Pancreas (tissue), 10 donors: ENCODE results near the gene PEAK3. TPM values are rescaled to one million over a fixed set of nuclear protein-coding genes. Genes with fewer than 3 reads are reported as not detected.

ENCODE experiments used
- ATAC-seq, 4 donors: fragments of 200-7000 bp; cut with Tn5 transposase; one replicate each; pipeline versions ENCODE4 v1.8.0 to v1.9.1; 2020; ENCODE audit warnings: mild to moderate bottlenecking in 4 of 4, moderate library complexity in 4 of 4
- DNase-seq, 6 donors: peaks; one replicate each; pipeline ENCODE4 v3.0.0-alpha.2; 2020
- FAIRE-seq: peaks from 2 replicates; lab custom pipeline; 2012; peaks lifted over from hg19 to GRCh38; lab: Jason Lieb, UNC
- H3K27ac ChIP-seq, 4 donors: fragments of 200-600 bp; sonication (generic); 1 replicate in 3 of 4; 2 replicates in 1 of 4; pipeline versions ENCODE4 v1.5.0 to v1.8.0; 2020
- H3K27me3 ChIP-seq, 4 donors: fragments of 200-600 bp; one replicate each; pipeline ENCODE4 v1.8.0; 2021
- H3K36me3 ChIP-seq, 3 donors: fragments of 200-600 bp; sonication (generic) in 1 of 3; one replicate each; pipeline versions ENCODE4 v1.5.0 to v1.8.0; 2020 to 2021
- H3K4me1 ChIP-seq, 3 donors: fragments of 200-600 bp; one replicate each; pipeline ENCODE4 v1.8.0; 2021
- H3K4me3 ChIP-seq, 4 donors: fragments of 200-600 bp; sonication (generic) in 2 of 4; one replicate each; pipeline versions ENCODE4 v1.5.0 to v1.8.0; 2020 to 2021
- H3K9me3 ChIP-seq, 4 donors: fragments of 200-600 bp; one replicate each; pipeline ENCODE4 v1.8.0; 2021
- CTCF ChIP-seq, 4 donors: fragments of 200-600 bp; sonication (generic) in 3 of 4; IDR thresholded peaks; one replicate each; pipeline versions ENCODE4 v1.5.0 to v1.8.0; 2021; ENCODE audit warnings: antibody characterized with exemption in 4 of 4
- WGBS, 2 donors: extraction: QIAGEN DNeasy Blood & Tissue Kit; methylation state at CpG; one replicate each; pipeline ENCODE4 v1.1.7; 2013; 5-methylcytosine and 5-hydroxymethylcytosine counted together
- intact Hi-C, 3 donors: fragments of 100-400 bp; cut with DNase I; formaldehyde crosslinking; loops; one replicate each; pipeline versions ENCODE4 v1.11.1 to v1.14.2; 2022
- polyA plus RNA-seq, 2 donors: library from polyadenylated mRNA; stranded (reverse); fragments of 200-250 nt; gene quantifications; one replicate each; pipeline ENCODE4 v1.2.3, GENCODE V29; 2013
- total RNA-seq, 6 donors: library from RNA; stranded (reverse); fragmentation: NEBNext Ultra II Directional in 4 of 6; extraction: Animal tissue kit (Norgen Biotek cat#: 25700) in 4 of 6; gene quantifications; one replicate each; pipeline versions ENCODE4 v1.2.1 to v1.2.4, GENCODE V29; 2021 to 2023
- donor health status: healthy with polysubstance abuse.
- donor health status: DM: no; HTN: no; CAD: no; lungs with moderate emphysema.
- donor health status: DM: no; HTN: no; CAD: no.
- donor health status: control.
- donor health status: control.
- donor health status: Bipolar disorder and iron deficiency.
- donor health status: DM: yes; HTN: yes; CAD: no.
- donor health status: DM: no; HTN: no; CAD: no.
- donor health status: DM: no; HTN: no; CAD: no.
- donor health status: DM: yes; HTN: yes; CAD: no.

Gene PEAK3
- total and polyA plus RNA-seq, 8 donors: 0.04 to 0.81 (median 0.16) TPM; not detected in 2

- no peak for TF ChIP-seq CTCF (IDR thresholded peaks at IDR 0.05)
- no peaks in the 10 kb centered on the region for H3K36me3 ChIP-seq
- DNase-seq: no peak
- FAIRE-seq: no peak
- no peak overlapping the region for H3K4me3 ChIP-seq
- no peaks in the 10 kb centered on the region for H3K4me1 ChIP-seq
- H3K9me3 ChIP-seq: no peaks in the 10 kb centered on the region
- no peak for ATAC-seq
- 76 to 88% methylated on average over 19 of the region's 19 CpGs for WGBS, 2 donors
- intact Hi-C loops: no loop called here
- H3K27ac ChIP-seq: no peak overlapping the region
- no peaks in the 10 kb centered on the region for H3K27me3 ChIP-seq
Observed at GRCh38 chr19:2306281-2306806, 24.4 kb upstream of the PEAK3 start.

- no peak for FAIRE-seq
- H3K36me3 ChIP-seq: no peaks in the 10 kb centered on the region
- intact Hi-C loops: no loop called here
- H3K9me3 ChIP-seq: no peaks in the 10 kb centered on the region
- H3K4me1 ChIP-seq: no peaks in the 10 kb centered on the region
- TF ChIP-seq CTCF (IDR thresholded peaks at IDR 0.05): no peak
- ATAC-seq: no peak
- no peak overlapping the region for H3K27ac ChIP-seq
- no peak overlapping the region for H3K4me3 ChIP-seq
- 82% methylated on average over 19 of the region's 19 CpGs for WGBS, 2 donors
- H3K27me3 ChIP-seq: no peaks in the 10 kb centered on the region
- DNase-seq: no peak
Observed at GRCh38 chr19:2305452-2306280, 23.7 kb upstream of the PEAK3 start.

- no peak overlapping the region for H3K4me3 ChIP-seq
- no peak for ATAC-seq
- H3K36me3 ChIP-seq: no peaks in the 10 kb centered on the region
- intact Hi-C loops: no loop called here
- no peak for FAIRE-seq
- H3K27me3 ChIP-seq: no peaks in the 10 kb centered on the region
- no peak for TF ChIP-seq CTCF (IDR thresholded peaks at IDR 0.05)
- WGBS, 2 donors: 68 to 76% methylated on average over 26 of the region's 26 CpGs
- no peak for DNase-seq
- no peaks in the 10 kb centered on the region for H3K9me3 ChIP-seq
- H3K4me1 ChIP-seq: no peaks in the 10 kb centered on the region
- no peak overlapping the region for H3K27ac ChIP-seq
Observed at GRCh38 chr19:2303211-2303798, 21.3 kb upstream of the PEAK3 start.

GRCh38 chr19:2302319-2303210 is 20.6 kb upstream of the PEAK3 start:
- peak in 3 of 4 donors; percentile 56 to 71 (median 57) for ATAC-seq
- intact Hi-C loops: no loop called here

More at GRCh38 chr19:2302319-2303210, 20.6 kb upstream of the PEAK3 start:
- Histone ChIP-seq H3K4me1 (no peaks in the 10 kb centered on the region), H3K4me3 (no peak overlapping the region), H3K27me3 (no peaks in the 10 kb centered on the region), H3K9me3 (no peaks in the 10 kb centered on the region), H3K36me3 (no peaks in the 10 kb centered on the region), H3K27ac (no peak overlapping the region)
- 22 to 25% methylated on average over 50 to 62 of the region's 62 CpGs for WGBS, 2 donors
- DNase-seq (peak in 1 of 6 donors; percentile 38), FAIRE-seq (no peak)
- TF ChIP-seq CTCF (IDR thresholded peaks at IDR 0.05): no peak
